Activated CD8-positive, alpha-beta memory T cell treated with anti-CD3 and anti-CD28 coated beads for 36 hours (primary cell): ENCODE measurements around the gene NAA80. TPM values are rescaled to one million over a fixed set of nuclear protein-coding genes. Genes with fewer than 3 reads are reported as not detected.
"Not testable (repeated sequence)": the region's sequence is repeated elsewhere in the genome, so short reads cannot be mapped to it uniquely, and the experiment has no call there.

ENCODE experiments used
- CTCF ChIA-PET: fragments of 350-600 bp; sonication (Branson Sonifier 250); formaldehyde crosslinking; loops from one replicate; lab custom pipeline; 2021; ENCODE audit warnings: antibody characterized with exemption; lab: Charles Lee
- POLR2A ChIA-PET: fragments of 350-600 bp; sonication (Branson Sonifier 250); formaldehyde crosslinking; loops from one replicate; lab custom pipeline; 2021; ENCODE audit warnings: antibody characterized with exemption; lab: Charles Lee
- total RNA-seq, 2 experiments: library from RNA; stranded (reverse); gene quantifications; one replicate each; pipeline ENCODE4 v1.2.3, GENCODE V29; 2021

Gene NAA80
- total RNA-seq, 2 experiments from 2014 or later: 17.3 to 17.5 TPM

- POLR2A ChIA-PET: interaction anchor here (1.0 to 2.8 kb wide), 2 partner anchors 15 to 23 kb away, joined by 4 to 6 read pairs; partner anchors contain the start of genes HYAL3 and NAA80
- CTCF ChIA-PET: interaction anchor here (0.6 to 1.9 kb wide), 9 partner anchors 12 to 34 kb away, joined by 3 to 6 read pairs (median 3); partner anchors contain the start of genes HYAL3 and NAA80
Observed at GRCh38 chr3:50322115-50322385, 22.8 kb upstream of the NAA80 start.

DNA sequence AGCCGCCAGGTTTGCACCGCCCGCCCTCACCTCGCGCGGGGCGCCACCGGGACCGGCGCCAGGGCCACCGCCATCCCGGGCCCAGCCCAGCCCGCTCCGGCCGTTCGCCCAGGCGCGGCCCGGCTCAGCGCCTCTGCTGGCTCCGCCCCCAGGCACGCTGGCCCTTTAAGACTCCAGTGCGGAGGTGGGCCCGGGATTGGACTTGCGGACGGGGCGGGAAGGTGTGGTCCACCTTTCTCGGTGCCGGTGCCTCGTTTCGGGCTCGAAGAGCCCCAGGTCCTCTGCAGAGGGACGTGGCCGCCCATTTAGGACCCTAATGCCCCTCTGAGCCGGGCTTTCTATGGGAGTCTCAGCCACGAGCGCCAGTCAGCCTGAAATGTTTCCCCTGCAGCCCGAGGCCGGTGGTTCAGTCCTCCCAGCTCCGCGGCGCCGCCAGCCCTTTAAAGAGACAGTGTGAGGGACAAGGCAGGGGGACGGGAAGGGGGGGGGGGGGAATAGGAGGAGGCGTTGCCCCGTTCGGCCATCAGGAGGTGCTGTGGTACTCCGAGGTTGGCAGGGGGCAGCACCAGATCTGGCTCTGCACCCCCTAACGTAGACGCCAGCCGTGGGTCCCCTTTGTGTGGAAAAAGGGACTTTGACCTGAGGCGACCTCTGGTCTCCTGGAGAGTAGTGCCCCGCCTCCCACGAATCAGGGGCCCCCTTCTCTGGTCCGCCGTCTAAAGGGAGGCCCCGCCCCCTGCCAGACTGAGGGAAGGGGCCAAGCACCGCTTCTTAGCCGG, 22.3 kb upstream of the NAA80 start:
- CTCF ChIA-PET: interaction anchor here (0.6 to 1.9 kb wide), 8 partner anchors 12 to 34 kb away, joined by 3 to 6 read pairs (median 4); partner anchors contain the start of genes HYAL3 and NAA80
- POLR2A ChIA-PET: interaction anchor here (1.0 to 2.8 kb wide), 3 partner anchors 15 to 30 kb away, joined by 3 to 6 read pairs (median 4); partner anchors contain the start of genes HYAL3, IFRD2 and NAA80

GRCh38 chr3:50320853-50321335, 21.7 kb upstream of the NAA80 start:
- ChIA-PET CTCF (interaction anchor here (0.7 to 1.9 kb wide), 4 partner anchors 14 to 74 kb away, joined by 3 to 6 read pairs (median 4); partner anchors contain the start of genes HYAL3 and NAA80), POLR2A (interaction anchor here (0.5 to 2.8 kb wide), 5 partner anchors 16 to 83 kb away, joined by 3 to 6 read pairs (median 3); partner anchors contain the start of genes HYAL3, IFRD2 and NAA80)

GRCh38 chr3:50319894-50320625, 20.9 kb upstream of the NAA80 start:
- ChIA-PET POLR2A (interaction anchor here (0.5 to 2.8 kb wide), 4 partner anchors 17 to 82 kb away, joined by 3 to 6 read pairs (median 3); partner anchors contain the start of genes HYAL3, IFRD2 and NAA80), CTCF (interaction anchor here (0.6 to 1.8 kb wide), 3 partner anchors 21 to 174 kb away, joined by 3 to 5 read pairs (median 3); partner anchors contain the start of genes HYAL3 and NAA80)

GRCh38 chr3:50319181-50319893, 20.1 kb upstream of the NAA80 start:
- POLR2A ChIA-PET: interaction anchor here (1.5 kb wide), 1 partner anchor 15 kb away, joined by 3 read pairs; no protein-coding TSS in a partner anchor
- CTCF ChIA-PET: no interaction called here

DNA sequence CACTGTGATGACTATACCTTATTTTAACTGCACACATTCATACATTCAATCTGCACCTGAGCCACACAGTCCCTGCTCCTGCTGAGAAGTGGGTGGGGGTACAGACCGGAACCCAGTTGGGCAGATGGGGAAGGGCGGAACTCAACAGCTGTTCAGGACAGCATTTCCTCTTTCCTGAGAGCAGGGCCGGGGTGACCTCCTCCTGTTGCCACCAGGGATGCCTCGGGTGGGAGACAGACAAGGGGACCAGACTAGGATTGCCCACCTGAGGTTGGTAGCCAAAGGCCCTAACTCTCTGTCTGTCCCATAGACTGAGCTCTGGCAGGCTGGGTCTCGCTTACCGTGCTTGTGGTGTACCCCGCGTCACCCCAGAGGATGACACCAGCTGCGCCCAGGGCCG, 19.4 kb upstream of the NAA80 start:
- ChIA-PET POLR2A (interaction anchor here (1.5 kb wide), 1 partner anchor 16 kb away, joined by 3 read pairs; no protein-coding TSS in a partner anchor), CTCF (interaction anchor here (0.6 kb wide), 1 partner anchor 34 kb away, joined by 5 read pairs; no protein-coding TSS in a partner anchor)

GRCh38 chr3:50318163-50318562, 19.0 kb upstream of the NAA80 start:
- ChIA-PET CTCF (interaction anchor here (0.6 kb wide), 1 partner anchor 35 kb away, joined by 5 read pairs; no protein-coding TSS in a partner anchor), POLR2A (interaction anchor here (0.5 to 1.5 kb wide), 2 partner anchors 16 to 251 kb away, joined by 3 read pairs; partner anchors contain the start of gene HEMK1)

- ChIA-PET CTCF (interaction anchor here (0.9 kb wide), 1 partner anchor 58 kb away, joined by 3 read pairs; no protein-coding TSS in a partner anchor), POLR2A (interaction anchor here (1.4 kb wide), 1 partner anchor 11 kb away, joined by 8 read pairs; the partner anchor contains the start of gene TUSC2)
Observed at GRCh38 chr3:50317300-50317699, 18.1 kb upstream of the NAA80 start.

DNA sequence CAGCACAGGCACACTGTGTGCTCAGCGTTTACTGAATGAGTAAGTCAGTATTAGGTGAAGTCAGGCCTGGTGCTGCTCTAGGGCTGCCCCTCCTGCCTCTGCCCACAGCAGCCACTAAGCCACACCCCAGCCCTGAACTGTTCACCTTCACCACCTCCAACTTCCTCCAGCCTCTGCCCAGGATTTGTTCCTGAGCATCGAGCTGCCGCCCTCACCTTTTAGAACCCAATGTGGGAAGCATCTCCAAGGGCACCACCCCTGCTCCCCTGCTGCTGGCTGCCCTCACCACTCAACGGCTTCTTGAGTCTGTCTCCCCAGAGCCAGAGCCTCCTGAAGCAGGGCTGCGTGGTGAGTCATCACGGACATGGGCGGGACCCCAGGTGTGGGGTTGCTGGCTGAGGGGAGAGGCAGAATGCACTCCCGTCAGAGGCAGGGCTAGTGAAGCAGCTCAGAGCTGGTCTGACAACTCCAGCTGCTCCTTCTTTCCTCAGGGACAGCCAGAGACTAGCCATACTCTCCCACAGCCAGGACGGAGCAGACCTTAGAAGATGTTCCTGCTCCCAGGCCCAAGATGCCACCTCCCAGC, 17.5 kb upstream of the NAA80 start:
- POLR2A ChIA-PET: interaction anchor here (1.4 kb wide), 1 partner anchor 12 kb away, joined by 8 read pairs; the partner anchor contains the start of gene TUSC2
- CTCF ChIA-PET: interaction anchor here (0.9 kb wide), 1 partner anchor 57 kb away, joined by 3 read pairs; no protein-coding TSS in a partner anchor

GRCh38 chr3:50314816-50315215, 15.6 kb upstream of the NAA80 start:
- CTCF ChIA-PET: interaction anchor here (1.3 to 1.5 kb wide), 2 partner anchors 9 to 16 kb away, joined by 3 to 5 read pairs; partner anchors contain the start of genes HYAL3 and NAA80
- POLR2A ChIA-PET: interaction anchor here (0.9 kb wide), 1 partner anchor 9 kb away, joined by 5 read pairs; no protein-coding TSS in a partner anchor

DNA sequence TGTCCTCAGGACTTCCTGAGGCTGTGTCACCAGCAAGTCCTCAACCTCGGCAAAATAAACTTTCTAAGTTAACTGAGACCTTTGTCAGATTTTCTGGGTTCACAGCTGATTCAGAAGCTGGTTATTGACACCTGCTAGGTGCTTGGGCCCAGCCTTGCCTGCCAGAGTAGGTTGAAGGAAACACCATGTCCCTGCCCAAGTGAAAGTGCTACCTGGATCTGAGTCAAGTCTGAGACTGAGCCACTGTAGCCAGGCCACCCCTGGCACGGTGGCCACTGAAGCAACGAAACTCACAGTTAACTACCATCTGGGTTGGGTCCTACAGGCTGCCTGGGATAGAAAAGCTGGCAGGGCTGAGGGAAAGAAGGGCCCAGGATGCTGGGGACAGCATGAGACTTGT, 15.1 kb upstream of the NAA80 start:
- ChIA-PET CTCF (interaction anchor here (1.1 to 1.5 kb wide), 3 partner anchors 9 to 15 kb away, joined by 3 to 5 read pairs (median 4); partner anchors contain the start of genes HYAL3 and NAA80), POLR2A (no interaction called here)

DNA sequence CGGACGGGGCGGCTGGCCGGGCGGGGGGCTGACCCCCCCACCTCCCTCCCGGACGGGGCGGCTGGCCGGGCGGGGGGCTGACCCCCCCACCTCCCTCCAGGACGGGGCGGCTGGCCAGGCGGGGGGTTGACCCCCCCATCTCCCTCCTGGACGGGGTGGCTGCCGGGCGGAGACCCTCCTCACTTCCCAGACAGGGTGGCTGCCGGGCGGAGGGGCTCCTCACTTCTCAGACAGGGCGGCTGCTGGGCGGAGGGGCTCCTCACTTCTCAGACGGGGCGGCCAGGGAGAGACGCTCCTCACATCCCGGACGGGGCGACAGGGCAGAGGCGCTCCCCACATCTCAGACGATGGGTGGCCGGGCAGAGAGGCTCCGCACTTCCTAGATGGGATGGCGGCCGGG, 12.8 kb upstream of the NAA80 start:
- POLR2A ChIA-PET, CTCF ChIA-PET: not testable (repeated sequence)

GRCh38 chr3:50304601-50305000, 5.4 kb upstream of the NAA80 start:
- ChIA-PET CTCF (interaction anchor here (0.8 kb wide), 1 partner anchor 17 kb away, joined by 3 read pairs; no protein-coding TSS in a partner anchor), POLR2A (no interaction called here)

GRCh38 chr3:50303013-50303815, 4.0 kb upstream of the NAA80 start, which contains the start of gene HYAL1:
Gene HYAL1 (minus strand): TSS chr3:50303574. CDS start chr3:50302956, 618 bp downstream.
- CTCF ChIA-PET: interaction anchor here (1.1 kb wide), 1 partner anchor 21 kb away, joined by 3 read pairs; no protein-coding TSS in a partner anchor
- POLR2A ChIA-PET: no interaction called here

DNA sequence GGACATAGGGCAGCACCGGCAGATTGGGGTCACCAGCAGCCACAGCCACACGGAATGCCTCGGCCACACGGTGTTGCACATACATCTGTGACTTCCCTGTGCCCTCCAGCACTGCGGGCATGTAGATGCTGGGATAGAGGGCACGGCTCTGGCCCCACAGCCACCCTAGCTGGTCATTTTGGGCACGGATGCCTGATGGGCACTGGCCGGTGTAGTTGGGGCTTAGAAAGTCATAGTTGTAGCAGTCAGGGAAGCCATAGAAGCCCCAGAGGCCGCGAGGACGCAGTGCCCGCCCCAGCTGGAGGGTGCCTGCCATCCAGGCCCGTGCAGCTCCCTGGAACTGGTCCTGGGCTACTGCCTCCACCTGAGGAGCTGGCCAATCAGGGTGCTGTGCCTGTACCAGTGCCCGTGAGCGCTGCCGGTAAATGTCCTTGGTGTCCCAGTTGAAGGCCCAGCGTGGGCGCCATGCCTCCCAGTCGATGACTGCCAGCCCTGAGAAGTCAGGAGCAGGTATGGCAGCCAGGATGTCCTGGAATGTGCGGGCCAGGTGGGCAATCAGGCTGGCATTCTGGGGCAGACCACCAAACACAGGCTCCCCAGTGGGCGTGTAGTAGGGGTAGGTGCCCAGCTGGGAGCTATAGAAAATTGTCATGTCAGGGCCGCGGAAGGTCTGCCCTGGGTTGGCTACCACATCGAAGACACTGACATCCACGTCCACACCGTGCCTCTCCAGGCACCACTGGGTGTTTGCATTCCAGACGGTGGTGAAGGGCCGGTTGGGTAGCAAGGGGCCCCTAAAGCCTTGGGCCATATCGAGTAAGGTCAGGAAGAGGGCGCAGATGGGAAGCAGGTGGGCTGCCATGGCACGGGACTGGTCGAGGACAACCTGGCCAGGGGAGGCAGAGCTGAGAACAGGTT, 3.1 kb upstream of the NAA80 start:
- ChIA-PET CTCF (interaction anchor here (0.7 to 1.1 kb wide), 4 partner anchors 13 to 27 kb away, joined by 3 to 5 read pairs (median 3); partner anchors contain the start of gene HYAL2), POLR2A (interaction anchor here (0.7 kb wide), 1 partner anchor 25 kb away, joined by 5 read pairs; no protein-coding TSS in a partner anchor)
